ENCODE results near the gene GABARAPL2. TPM values are rescaled to one million over a fixed set of nuclear protein-coding genes. Genes with fewer than 3 reads are reported as not detected.

GABARAPL2 gene
- total RNA-seq, 1 experiment from 2014 or later: 56.2 TPM

GRCh38 chr16:75558846-75559401 is 7.3 kb upstream of the GABARAPL2 start:
- in situ Hi-C loops (cut with HindIII; ENCODE audit: low pct_unique_long_range_greater_than_20kb, low sequenced_read_pairs) (no loop called here), intact Hi-C loops (cut with micrococcal nuclease; ENCODE audit: unreplicated experiment) (loop anchor here (10.0 kb wide), 1 partner anchor 84 kb away; no protein-coding TSS in a partner anchor)
- TF ChIP-seq, protein P1, sequence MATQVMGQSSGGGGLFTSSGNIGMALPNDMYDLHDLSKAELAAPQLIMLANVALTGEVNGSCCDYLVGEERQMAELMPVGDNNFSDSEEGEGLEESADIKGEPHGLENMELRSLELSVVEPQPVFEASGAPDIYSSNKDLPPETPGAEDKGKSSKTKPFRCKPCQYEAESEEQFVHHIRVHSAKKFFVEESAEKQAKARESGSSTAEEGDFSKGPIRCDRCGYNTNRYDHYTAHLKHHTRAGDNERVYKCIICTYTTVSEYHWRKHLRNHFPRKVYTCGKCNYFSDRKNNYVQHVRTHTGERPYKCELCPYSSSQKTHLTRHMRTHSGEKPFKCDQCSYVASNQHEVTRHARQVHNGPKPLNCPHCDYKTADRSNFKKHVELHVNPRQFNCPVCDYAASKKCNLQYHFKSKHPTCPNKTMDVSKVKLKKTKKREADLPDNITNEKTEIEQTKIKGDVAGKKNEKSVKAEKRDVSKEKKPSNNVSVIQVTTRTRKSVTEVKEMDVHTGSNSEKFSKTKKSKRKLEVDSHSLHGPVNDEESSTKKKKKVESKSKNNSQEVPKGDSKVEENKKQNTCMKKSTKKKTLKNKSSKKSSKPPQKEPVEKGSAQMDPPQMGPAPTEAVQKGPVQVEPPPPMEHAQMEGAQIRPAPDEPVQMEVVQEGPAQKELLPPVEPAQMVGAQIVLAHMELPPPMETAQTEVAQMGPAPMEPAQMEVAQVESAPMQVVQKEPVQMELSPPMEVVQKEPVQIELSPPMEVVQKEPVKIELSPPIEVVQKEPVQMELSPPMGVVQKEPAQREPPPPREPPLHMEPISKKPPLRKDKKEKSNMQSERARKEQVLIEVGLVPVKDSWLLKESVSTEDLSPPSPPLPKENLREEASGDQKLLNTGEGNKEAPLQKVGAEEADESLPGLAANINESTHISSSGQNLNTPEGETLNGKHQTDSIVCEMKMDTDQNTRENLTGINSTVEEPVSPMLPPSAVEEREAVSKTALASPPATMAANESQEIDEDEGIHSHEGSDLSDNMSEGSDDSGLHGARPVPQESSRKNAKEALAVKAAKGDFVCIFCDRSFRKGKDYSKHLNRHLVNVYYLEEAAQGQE (IDR thresholded peaks at IDR 0.05; ENCODE audit: insufficient read depth in 1 of 2, low read depth in 2 of 2, low read length in 1 of 2): no peak
- TF ChIP-seq SIN3A (IDR thresholded peaks at IDR 0.05; ENCODE audit: borderline replicate concordance, insufficient read depth, low read depth, low read length) (no peak), CTCF (IDR thresholded peaks at IDR 0.05) (no peak), TCF7L2 (IDR thresholded peaks at IDR 0.05; ENCODE audit: low read depth, low read length) (no peak), POLR2AphosphoS5 (IDR thresholded peaks at IDR 0.05; ENCODE audit: low read depth, low read length) (no peak)
- DNase-seq (ENCODE audit: low read depth, low spot score): no peak
- H3K27me3 ChIP-seq (ENCODE audit: control insufficient read depth, insufficient read depth, low read length): peaks cover 8% of the 10 kb centered on the region
- H3K4me3 ChIP-seq (ENCODE audit: low read depth in 2 of 2, low read length in 2 of 2): no peak overlapping the region
- BruUV-seq (replicated peaks): no TSS peak
- ATAC-seq: no peak
- H3K27ac ChIP-seq (ENCODE audit: low read length): no peak overlapping the region
- POLR2A ChIA-PET: no interaction called here
- H3K4me1 ChIP-seq (ENCODE audit: control insufficient read depth, insufficient read depth, low read length): no peaks in the 10 kb centered on the region
- no peaks in the 10 kb centered on the region for H3K9me3 ChIP-seq (ENCODE audit: control insufficient read depth, insufficient read depth, low read depth, low read length)
- CTCF ChIA-PET: no interaction called here
- no peaks in the 10 kb centered on the region for H3K36me3 ChIP-seq (ENCODE audit: control insufficient read depth, insufficient read depth, low read length)

- ATAC-seq: no peak
Observed at GRCh38 chr16:75559564-75560372, 6.4 kb upstream of the GABARAPL2 start.

More at GRCh38 chr16:75559564-75560372, 6.4 kb upstream of the GABARAPL2 start:
- ChIA-PET CTCF (interaction anchor here (0.7 kb wide), 1 partner anchor 10 kb away, joined by 3 read pairs; no protein-coding TSS in a partner anchor), POLR2A (interaction anchor here (0.7 kb wide), 1 partner anchor 114 kb away, joined by 7 read pairs; no protein-coding TSS in a partner anchor)
- no peak overlapping the region for H3K4me3 ChIP-seq (ENCODE audit: low read depth in 2 of 2, low read length in 2 of 2)
- TF ChIP-seq, protein P1 (IDR thresholded peaks at IDR 0.05; ENCODE audit: insufficient read depth in 1 of 2, low read depth in 2 of 2, low read length in 1 of 2): no peak
- TF ChIP-seq SIN3A (IDR thresholded peaks at IDR 0.05; ENCODE audit: borderline replicate concordance, insufficient read depth, low read depth, low read length): no peak
- no peak for TF ChIP-seq POLR2AphosphoS5 (IDR thresholded peaks at IDR 0.05; ENCODE audit: low read depth, low read length)
- no peak for TF ChIP-seq TCF7L2 (IDR thresholded peaks at IDR 0.05; ENCODE audit: low read depth, low read length)
- no peak for TF ChIP-seq CTCF (IDR thresholded peaks at IDR 0.05)
- H3K27me3 ChIP-seq (ENCODE audit: control insufficient read depth, insufficient read depth, low read length): peaks cover 8% of the 10 kb centered on the region
- intact Hi-C loops (cut with micrococcal nuclease; ENCODE audit: unreplicated experiment) (loop anchor here (10.0 kb wide), 1 partner anchor 85 kb away; no protein-coding TSS in a partner anchor), in situ Hi-C loops (cut with HindIII; ENCODE audit: low pct_unique_long_range_greater_than_20kb, low sequenced_read_pairs) (no loop called here)
- no peaks in the 10 kb centered on the region for H3K4me1 ChIP-seq (ENCODE audit: control insufficient read depth, insufficient read depth, low read length)
- no peaks in the 10 kb centered on the region for H3K9me3 ChIP-seq (ENCODE audit: control insufficient read depth, insufficient read depth, low read depth, low read length)
- no peak for DNase-seq (ENCODE audit: low read depth, low spot score)
- H3K36me3 ChIP-seq (ENCODE audit: control insufficient read depth, insufficient read depth, low read length): no peaks in the 10 kb centered on the region
- no TSS peak for BruUV-seq (replicated peaks)
- H3K27ac ChIP-seq (ENCODE audit: low read length): no peak overlapping the region

Measured in Panc1 (cell line).